ENCODE results near the gene METTL8.

Gene METTL8

DNA sequence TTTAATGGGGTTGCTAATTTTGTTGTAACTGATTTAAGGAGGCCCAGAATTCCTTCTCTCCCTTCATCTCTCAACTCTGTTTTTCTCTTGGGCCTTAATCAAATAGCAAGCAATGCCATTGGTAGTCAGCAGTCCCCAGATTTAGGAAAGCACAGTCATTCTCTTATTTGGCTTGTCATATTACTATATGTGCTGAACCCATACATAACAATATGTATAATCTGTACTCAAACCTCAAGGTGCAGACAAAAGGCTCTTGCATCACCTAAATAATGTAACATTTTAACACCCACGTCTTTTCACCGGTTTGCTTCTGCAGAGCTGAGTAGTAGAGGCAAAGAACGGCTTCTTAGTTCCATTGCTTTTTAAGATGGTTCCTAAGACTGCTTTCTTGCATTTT is 33.4 kb downstream of the METTL8 start:
- CTCF ChIA-PET = interaction anchor here (1.3 to 6.7 kb wide), 2 partner anchors 15 to 52 kb away, joined by 3 to 30 read pairs; no protein-coding TSS in a partner anchor

DNA sequence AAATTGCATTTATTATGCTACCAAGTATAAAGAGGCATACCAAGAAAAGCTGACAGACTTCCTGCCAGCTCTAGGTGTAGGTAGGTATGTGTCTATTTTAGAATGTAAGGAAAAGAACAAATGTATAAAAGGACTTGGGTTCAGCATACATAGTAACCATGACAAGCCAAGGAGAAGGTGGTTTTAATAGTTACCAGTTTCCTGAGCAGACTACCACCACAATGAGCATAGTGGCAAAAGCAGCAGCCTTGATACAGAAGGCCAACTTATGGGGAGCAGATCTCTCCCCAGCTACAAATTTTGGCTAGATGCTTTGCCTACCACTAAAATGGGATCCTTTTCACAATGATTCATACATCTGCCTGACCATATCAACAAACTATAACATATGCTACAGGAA is 34.5 kb downstream of the METTL8 start:
- TF ChIP-seq, protein P1, sequence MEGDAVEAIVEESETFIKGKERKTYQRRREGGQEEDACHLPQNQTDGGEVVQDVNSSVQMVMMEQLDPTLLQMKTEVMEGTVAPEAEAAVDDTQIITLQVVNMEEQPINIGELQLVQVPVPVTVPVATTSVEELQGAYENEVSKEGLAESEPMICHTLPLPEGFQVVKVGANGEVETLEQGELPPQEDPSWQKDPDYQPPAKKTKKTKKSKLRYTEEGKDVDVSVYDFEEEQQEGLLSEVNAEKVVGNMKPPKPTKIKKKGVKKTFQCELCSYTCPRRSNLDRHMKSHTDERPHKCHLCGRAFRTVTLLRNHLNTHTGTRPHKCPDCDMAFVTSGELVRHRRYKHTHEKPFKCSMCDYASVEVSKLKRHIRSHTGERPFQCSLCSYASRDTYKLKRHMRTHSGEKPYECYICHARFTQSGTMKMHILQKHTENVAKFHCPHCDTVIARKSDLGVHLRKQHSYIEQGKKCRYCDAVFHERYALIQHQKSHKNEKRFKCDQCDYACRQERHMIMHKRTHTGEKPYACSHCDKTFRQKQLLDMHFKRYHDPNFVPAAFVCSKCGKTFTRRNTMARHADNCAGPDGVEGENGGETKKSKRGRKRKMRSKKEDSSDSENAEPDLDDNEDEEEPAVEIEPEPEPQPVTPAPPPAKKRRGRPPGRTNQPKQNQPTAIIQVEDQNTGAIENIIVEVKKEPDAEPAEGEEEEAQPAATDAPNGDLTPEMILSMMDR (IDR thresholded peaks at IDR 0.05; ENCODE audit: insufficient read depth, low read length, missing control alignments) = no peak
- ChIA-PET CTCF (interaction anchor here (0.6 to 6.7 kb wide), 3 partner anchors 11 to 16 kb away, joined by 3 to 30 read pairs (median 9); no protein-coding TSS in a partner anchor), POLR2A (no interaction called here)
- DNase-seq (ENCODE audit: low read depth, low spot score) = no peak
- H3K4me3 ChIP-seq (ENCODE audit: low read depth, low read length) = no peak overlapping the region

More for the DNA sequence above, 33.4 kb downstream of the METTL8 start:
- H3K4me3 ChIP-seq (ENCODE audit: low read depth, low read length) = no peak overlapping the region
- no peak for DNase-seq (ENCODE audit: low read depth, low spot score)
- POLR2A ChIA-PET = no interaction called here
- TF ChIP-seq, protein P1 (IDR thresholded peaks at IDR 0.05; ENCODE audit: insufficient read depth, low read length, missing control alignments) = no peak

DNA sequence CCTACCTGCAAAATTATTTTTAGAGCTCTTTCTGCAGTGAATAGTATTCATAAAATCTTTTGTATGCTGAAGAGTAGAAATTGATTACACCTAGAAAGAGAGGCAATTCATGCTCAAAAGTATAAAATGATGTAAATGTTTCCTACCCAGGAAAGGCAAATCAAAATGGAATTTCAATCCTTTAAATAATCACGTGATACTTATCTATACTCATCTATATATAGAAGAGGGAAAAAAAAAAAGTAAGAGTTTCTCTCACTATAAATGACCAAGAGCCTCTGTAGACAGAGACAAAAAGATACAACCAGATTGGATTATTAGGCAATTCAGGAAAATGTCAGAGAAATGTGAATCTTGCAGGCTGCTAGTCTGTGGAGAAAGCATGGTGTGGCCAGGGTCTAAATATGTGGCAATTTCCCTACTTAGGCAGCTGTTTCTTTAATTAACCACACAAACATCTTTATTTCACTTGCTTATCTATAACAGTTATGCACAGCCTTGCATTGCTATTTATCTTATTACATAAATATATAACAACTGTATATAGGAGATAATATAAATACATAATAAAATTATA is 39.5 kb downstream of the METTL8 start:
- ChIA-PET POLR2A (no interaction called here), CTCF (interaction anchor here (2.0 kb wide), 1 partner anchor 22 kb away, joined by 8 read pairs; no protein-coding TSS in a partner anchor)
- no peak for DNase-seq (ENCODE audit: low read depth, low spot score)
- TF ChIP-seq, protein P1 (IDR thresholded peaks at IDR 0.05; ENCODE audit: insufficient read depth, low read length, missing control alignments) = no peak
- H3K4me3 ChIP-seq (ENCODE audit: low read depth, low read length) = no peak overlapping the region

DNA sequence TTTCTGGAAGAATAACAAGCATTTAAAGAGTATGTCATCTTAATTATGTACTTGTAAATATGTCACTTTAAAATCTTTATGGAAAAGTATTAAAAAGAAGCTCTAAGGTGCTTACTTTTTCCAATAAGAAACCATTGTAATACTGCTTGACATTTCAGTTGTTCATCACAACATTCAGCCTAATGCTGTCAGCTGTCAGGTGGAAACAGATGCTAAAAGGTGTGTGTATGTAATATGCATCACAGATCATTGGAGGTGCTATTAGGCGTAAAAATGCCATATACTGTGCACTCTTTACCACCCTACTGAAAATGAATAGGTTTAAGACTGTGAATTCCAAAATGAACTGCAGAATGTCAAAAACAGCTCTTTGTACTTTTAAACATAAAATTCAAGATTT is 40.3 kb downstream of the METTL8 start:
- H3K4me3 ChIP-seq (ENCODE audit: low read depth, low read length) = no peak overlapping the region
- TF ChIP-seq, protein P1 (IDR thresholded peaks at IDR 0.05; ENCODE audit: insufficient read depth, low read length, missing control alignments) = no peak
- ChIA-PET POLR2A (no interaction called here), CTCF (interaction anchor here (1.1 to 2.0 kb wide), 2 partner anchors 22 to 307 kb away, joined by 3 to 8 read pairs; no protein-coding TSS in a partner anchor)
- no peak for DNase-seq (ENCODE audit: low read depth, low spot score)

DNA sequence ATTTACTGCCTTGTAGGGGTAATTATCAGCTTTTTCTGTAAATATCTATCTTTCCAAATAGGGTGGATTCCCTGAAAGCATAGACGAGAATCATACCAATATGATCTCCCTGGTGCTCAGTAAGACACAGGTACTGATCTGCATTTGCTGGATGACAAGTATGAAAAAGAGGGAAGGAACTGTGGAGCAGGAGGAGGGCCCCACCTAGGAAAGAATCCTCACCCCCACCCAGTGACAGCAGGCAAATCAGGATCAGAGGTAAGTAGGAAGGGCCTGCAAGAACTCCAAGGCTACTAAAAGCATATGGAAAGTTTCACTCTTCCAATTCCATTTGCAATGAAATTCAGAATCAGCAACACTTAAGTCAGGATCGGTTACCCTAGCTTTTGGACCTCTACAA is 42.3 kb downstream of the METTL8 start:
- POLR2A ChIA-PET = no interaction called here
- TF ChIP-seq, protein P1 (IDR thresholded peaks at IDR 0.05; ENCODE audit: insufficient read depth, low read length, missing control alignments) = no peak
- no peak for DNase-seq (ENCODE audit: low read depth, low spot score)
- no peak overlapping the region for H3K4me3 ChIP-seq (ENCODE audit: low read depth, low read length)
- CTCF ChIA-PET = no interaction called here

DNA sequence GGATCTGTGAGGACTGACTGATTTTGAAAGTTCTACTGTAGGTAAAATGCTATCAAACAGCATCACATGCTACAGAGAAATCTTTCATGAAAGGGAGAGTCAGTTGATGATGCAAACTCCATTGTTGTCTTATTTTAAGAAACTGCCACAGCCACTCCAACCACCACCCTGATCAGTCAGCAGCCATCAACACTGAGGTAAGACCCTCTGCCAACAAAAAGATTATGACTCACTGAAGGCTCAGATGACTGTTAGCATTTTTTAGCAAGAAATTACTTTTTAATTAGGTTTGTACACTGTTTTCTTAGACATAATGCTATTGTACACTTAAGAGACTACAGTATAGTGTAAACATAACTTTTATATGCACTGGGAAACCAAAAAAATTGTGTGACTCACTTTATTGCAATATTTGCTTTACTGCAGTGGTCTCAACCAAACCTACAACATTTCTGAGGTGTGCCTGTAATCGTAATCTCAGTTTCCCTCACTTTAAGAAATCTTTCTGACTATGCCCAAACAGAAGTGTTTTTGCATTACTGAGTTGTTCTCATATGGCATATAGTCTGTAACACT is 42.8 kb downstream of the METTL8 start:
- DNase-seq (ENCODE audit: low read depth, low spot score) = no peak
- CTCF ChIA-PET = no interaction called here
- TF ChIP-seq, protein P1 (IDR thresholded peaks at IDR 0.05; ENCODE audit: insufficient read depth, low read length, missing control alignments) = no peak
- POLR2A ChIA-PET = no interaction called here
- H3K4me3 ChIP-seq (ENCODE audit: low read depth, low read length) = no peak overlapping the region
